Measurements from ENCODE around the gene HECTD2.
"Not testable (repeated sequence)": the region's sequence is repeated elsewhere in the genome, so short reads cannot be mapped to it uniquely, and the experiment has no call there.

The HECTD2 gene

DNA sequence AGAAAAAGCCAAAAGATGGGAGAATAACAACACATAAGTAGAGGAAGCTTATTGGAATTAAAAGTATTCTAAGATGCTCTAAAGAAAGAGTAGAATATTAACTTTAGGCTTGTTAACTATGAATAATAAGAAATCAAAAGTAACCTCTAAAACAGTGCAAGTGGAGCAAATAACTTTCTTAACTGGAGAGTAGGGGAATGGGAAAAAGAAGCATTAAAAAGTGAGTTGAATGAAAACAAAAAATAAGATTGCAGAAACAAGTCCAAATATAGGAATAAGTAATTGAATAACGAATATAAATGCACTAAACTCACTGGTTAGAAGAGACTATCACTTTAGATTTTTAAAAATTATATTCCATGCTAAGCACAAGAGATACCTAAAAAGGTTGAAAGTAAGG is 63.9 kb downstream of the HECTD2 start:
- no peak for DNase-seq (ENCODE audit: low read depth)

DNA sequence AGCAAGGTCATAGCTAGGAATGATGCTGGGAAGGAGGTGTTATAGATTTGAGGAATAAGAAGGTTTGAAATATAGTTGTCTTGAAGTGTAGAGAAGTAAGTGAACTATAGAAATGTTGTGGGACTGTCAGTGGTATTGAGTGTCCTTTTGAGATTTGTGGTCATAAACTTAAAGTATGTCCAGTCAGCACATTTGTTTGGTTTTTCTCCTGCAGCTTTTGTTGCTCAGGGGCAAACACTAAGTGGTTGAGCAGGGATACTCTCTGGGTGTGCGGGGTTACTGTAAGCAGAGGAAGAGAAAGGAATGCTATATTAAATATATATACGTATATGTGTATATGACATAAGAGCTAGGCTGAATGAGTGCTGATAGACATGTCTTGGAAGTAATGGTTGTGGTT is 67.1 kb downstream of the HECTD2 start:
- DNase-seq (ENCODE audit: low read depth), result no peak

DNA sequence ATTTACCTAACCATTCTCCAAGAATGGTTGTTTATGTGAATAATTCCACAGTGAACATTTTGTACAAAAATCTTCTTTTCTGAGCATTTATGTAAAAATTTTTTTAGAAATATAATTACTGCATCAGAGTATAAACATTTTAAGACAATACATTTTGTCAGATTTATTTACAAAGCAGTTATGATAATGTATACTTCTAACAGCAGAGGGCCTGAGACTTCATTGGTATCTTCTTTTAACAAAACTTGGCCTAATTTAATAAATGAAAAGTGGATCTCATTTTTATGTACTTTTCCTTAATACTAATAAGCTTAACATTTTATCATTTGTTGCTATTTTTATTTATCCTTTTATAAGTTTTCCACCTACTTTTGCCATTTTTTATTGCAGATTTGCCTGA is 69.4 kb downstream of the HECTD2 start:
- DNase-seq (ENCODE audit: low read depth), result no peak

DNA sequence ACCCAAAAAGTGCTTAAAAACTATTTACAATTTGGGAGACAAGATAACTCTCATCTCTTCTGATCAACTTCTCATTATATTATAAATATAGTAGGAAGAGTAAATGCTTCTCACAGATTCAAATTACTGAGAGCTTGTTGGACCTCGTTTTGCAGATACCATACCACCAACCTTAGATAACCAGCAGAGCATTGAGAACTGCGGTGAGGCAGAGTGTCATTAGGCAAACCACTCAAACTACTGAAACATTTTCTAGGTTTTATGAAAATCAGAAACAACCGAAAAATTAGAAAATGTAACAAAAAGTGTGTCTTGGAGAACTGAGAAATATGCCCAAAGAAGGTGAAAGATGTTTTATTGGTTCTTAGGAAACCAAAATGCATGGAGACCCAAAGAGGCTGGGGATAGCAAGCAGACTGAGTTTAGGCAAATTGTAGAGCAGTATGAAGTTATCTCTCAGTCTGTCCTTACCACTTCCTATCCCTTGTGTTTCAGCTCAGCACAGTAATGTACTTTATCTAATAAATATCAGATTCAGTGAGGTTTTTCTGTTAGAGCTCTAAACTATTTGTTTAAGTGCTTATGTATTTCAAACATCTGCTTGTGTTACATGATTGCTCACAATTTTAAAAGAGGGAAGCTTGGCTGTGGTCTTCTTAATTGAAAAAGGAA is 77.9 kb downstream of the HECTD2 start:
- no peak for DNase-seq (ENCODE audit: low read depth)

DNA sequence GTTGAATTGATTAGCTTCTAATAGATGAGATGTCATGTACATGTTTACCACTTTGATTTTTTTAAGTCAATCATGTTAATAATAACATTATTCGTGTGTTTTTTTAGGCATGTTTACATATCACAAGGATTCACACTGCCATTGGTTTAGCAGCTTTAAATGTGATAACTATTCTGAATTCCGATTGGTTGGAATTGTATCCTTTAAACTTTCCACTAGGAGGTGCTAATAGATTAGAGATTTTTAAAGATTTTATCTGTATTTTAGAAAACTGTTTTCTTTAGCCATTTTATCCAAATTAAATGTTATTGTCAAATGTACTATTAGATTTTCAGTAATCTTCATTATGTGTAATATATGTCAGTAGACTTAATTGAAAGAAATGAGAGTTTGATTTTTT is 83.2 kb downstream of the HECTD2 start:
- peak; percentile 17 for DNase-seq (ENCODE audit: low read depth)

DNA sequence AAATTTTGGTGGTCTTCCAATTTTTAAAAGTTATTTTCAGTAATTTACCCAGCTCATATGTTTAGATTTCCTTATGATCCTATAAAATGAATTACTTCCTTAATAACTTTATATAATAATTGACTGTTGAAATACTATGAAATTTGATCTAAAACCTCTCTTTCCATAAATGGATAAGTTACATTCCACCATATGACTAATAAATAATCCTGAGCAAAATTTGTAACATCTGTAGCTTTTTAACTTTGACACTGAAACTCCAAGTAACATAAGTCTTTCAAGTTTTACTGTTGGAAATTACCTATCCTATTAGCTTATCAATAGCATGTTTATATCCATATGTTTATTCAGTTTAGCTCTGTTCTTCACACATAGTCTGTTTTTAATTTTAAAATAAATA is 85.3 kb downstream of the HECTD2 start:
- no peak for DNase-seq (ENCODE audit: low read depth)

DNA sequence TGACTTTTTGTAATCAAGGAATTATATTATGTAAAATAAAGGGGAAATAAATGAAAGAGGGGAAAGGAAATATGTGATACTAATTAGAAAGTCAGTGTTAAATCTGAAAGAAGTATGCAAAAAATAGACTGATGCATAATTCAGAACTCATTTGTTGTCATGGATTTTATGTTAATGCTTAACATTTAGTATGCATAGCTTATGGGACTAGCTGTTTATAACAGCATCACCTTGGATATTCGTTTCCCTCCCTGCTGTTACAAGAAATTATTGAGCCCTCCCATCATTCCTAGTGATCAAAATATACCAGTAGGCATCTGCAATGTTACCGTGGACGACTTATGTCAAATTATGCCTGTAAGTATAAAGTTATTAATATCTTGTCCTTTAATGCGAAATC is 85.9 kb downstream of the HECTD2 start:
- DNase-seq (ENCODE audit: low read depth), result no peak

DNA sequence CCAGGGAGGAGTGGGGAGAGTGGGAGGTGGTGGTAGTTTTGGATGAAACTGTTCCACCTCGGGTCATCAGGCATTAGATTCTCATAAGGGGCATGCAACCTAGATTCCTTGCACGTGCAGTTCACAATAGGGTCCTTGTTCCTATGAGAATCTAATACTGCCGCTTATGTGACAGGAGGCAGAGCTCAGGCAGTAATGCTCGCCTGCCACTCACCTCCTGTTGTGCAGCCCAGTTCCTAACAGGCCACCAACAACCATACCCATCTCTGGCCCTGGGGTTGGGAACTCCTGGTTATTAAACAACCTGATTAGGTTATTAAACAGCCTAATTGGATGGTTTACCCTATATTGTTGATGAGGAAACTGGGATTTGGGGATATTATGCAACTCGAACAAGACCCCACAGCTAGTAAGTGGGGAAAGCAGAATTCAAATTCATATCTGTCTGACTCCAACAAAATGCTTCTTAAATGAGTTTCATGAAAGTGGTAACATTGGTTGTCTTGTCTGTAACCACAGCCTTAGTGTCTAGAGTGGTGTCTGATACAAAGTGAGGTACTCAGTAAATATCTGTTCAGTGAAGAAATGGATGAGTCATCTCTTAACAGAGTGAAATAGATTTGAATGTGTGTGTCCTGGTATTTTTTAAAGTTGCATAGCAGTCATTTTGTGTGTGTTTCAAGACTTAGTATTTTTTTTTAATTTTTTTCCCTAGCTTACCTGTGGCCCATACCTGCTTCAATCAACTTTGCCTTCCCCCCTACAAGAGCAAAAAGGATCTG is 101.6 kb downstream of the HECTD2 start:
- DNase-seq (ENCODE audit: low read depth), result peak; percentile 39

DNA sequence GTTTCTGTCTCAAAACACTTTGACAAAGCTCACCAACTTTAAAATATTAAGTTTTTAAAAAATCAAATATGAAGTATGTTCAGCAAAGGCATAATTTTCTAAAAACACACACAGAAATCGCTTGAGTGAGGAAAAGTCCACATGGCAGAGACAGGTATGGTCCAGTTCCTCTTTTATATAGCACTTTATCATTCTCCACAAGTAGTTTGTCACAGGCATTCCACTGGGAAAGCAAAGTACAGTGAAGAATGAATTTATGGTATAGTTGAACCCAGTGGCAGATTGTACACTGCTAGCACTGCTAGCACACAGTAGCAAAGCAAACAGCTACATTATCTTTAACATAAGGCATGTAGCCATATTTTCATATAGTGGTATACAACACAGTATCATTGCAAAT is 102.3 kb downstream of the HECTD2 start:
- no peak for DNase-seq (ENCODE audit: low read depth)

DNA sequence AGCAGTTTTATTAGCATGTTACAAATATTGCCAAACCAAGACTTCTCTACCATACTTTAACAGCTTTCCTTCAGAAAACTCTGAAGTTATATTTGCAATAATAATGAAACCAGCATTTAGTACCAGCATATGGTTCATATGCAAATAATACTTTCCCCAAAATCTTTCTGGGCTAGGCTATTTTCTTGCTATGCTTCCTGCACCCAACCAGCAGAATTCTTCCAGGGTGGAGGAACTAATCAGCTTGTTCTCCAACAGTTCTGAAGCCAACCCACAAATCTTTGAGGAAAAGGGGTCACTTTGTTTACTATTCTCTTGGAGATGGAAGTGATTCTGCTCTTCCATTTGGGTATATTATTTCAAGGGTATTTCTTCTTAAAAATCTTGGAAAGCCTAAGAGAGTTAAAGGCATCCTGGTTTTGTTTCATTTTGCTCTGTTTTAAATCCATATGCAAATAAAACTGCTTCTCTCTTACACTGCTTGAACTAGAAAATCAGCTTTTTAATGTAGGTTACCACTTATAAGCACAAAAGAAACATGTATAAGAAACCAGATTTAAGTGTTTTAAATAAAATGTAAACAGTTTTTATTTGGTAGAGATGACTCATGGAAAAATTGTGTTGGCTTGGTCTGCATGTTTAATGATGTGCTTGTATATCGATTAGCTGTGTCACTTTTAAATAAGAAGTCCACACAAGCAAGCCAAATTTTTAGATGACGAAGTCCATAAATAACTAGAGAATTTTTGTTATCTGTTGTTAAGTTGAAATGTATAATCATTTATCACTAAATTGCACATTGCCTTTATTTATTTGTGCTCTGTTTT is 103.7 kb downstream of the HECTD2 start:
- DNase-seq (ENCODE audit: low read depth), result no peak

DNA sequence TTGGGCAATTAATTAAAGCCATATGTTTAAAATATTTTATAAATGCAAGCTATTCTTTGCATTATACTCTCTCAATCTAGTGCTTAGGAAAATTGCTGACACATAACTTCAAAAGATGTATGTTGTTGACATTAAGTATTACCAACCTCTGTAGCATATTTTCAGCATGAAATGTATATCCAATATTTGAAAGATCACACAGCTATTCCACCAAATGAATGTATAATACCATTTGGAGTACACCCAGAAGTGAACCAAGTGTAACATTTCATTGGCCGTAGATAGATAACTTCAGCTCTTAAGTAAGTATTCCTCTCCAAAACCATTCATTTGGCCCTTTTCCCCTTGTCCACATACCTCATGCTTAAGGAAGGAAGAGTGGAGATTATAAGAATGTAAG is 104.6 kb downstream of the HECTD2 start:
- no peak for DNase-seq (ENCODE audit: low read depth)

DNA sequence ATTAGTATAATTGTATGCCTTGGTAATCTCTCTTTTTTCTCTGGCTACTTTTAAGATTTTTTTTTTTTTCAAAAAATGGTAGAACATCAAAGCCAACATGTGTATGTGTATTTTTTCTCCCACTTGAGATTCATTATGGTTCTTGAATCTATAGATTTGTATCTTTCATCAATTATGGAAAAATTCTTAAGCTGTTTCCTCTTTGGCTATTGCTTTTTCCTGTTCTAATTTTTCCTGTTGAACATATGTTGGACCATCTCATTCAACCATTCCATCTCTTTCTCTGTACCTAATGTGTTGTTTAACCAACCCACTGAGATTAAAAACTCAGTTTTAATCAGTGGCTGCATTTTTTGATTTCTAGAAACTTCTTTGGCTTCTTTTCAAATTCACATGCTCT is 107.2 kb downstream of the HECTD2 start:
- DNase-seq (ENCODE audit: low read depth), result no peak

DNA sequence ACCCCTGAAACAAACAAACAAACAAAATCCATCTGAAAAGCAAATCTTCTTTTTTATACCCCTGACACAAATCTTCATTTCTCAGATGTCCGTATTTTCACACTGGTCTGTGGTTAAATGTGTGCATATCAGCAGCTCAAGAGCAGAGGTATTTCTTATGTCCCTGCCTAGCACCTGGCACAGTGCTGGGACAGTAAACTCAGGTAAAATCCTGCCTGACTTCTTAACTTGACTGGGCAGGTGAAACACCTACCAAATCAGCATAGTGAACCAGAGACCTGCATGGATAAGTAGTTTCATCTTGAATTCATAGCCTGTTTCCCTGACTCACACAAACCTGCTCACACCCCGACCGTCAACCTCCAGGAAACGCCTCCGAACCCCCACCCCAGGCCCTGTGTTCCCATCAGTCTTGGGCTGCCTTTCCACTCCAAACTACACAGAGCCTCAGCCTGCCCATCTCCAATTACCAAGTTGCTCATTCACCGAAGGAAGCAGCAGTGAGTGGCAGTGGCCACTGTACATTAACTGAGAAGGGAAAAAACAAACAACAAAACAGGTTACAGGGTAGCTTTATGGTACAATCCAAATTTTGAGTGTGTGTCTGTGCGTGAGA is 109.9 kb downstream of the HECTD2 start:
- DNase-seq (ENCODE audit: low read depth), result no peak

DNA sequence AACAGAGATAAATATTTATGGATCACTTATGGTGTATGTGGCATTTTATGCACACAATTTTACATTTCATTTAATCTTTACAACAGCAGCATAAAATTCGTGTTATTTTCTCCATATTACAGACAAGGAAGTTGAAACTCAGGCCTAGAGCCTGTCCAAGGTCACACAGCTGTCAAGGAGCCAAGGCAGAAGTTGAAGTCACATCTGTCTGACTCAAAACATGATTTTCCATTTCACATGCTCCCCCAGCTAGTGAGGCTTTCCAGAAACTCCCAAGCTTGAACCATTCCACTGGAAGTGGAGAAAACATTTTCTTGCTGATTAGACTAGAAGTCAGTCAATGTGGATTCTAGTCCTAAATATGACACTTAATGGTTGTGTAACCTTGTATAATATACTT is 110.5 kb downstream of the HECTD2 start:
- DNase-seq (ENCODE audit: low read depth), result no peak

DNA sequence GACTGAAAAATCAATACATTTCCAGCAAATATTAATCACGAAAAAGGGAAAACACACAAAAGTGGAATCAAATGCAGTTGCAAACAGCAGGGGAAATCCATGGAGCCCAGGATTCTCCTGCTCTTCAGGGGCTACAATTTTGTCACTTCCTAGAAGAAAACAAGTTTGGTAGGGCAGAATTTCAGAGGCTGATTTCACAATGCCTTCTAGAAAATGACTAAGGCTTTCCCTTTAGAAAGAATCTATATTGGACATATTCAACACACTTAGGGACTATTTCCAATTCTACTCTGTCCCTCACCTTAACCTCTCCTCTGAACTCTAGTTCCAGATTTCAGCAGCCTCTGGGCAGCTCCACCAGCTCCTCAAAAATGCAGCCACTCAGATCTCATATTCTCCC is 111.3 kb downstream of the HECTD2 start:
- DNase-seq (ENCODE audit: low read depth), result no peak

DNA sequence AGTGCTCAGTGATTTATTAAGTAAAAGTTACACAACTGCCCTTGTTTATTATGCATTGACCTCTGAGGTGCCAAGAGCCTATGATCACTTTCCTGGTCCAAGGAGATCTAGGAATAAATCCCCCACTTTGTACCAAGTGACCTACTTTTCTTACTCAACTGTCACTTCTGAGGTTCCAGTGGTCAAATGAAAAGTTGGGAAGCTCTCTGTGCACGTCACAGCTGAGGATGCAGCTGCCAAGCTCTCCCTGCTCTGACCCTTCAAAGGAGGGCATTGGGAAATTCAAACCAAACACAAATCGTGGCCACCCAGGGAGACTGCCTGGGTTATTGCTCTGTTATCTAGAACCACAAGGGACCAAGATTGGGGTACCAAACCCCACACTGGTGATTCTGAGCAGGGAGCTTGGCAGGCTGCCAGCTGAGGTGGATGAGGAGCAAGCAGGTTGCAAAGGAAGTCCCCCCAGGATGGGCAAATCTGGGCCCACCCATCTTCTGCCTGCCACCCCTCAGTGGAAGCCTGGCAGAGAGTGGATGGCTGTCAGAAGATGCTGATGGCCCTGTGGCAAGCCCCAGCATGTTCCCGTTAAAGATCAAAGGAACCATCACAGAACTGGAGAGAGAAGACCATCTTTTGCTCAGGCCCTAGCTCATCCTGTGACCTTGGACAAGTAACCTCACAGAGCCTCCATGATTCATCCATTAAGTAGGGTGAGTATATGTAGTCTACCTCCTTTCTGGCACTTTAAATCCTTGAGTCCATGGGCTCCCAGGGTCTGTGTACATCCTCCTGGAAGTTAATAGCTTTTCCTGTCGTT is 116.0 kb downstream of the HECTD2 start:
- DNase-seq (ENCODE audit: low read depth), result no peak

DNA sequence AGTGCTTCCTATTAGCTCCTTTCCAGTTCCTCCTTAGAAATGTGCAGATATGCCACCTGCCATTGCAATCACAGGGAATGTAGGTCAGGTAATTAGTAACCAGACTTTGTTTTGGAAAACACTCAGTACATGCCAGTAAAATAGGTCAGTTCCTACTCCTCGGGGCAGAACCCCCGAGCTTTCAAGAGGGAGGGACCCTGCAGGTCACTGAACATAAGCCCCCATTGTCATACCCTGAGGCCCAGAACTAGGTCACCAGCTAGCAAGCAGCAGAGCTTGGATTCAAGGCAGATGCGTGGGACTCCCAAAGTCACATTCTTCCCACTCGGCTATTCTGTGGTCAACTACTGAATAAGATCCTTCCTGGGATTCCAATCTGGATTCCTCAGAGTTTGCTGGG is 117.9 kb downstream of the HECTD2 start:
- DNase-seq (ENCODE audit: low read depth), result no peak

DNA sequence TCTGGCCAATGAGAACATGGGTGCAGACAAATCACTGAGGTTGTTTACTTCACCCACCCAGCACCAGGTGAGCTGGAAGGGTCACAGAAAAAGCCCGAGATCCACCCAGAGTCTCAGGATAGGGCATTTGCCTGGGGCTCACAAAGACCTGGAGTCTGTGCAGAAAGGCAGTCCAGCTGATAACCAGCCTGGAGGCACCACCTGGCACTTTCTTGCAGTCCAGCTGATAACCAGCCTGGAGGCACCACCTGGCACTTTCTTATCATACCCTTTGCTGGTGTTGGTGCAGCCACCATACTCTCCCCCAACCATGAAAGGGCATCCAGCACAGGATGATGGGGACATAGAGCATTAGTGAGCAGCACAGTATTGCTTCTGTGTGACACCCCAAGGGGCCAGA is 118.6 kb downstream of the HECTD2 start:
- no peak for DNase-seq (ENCODE audit: low read depth)

DNA sequence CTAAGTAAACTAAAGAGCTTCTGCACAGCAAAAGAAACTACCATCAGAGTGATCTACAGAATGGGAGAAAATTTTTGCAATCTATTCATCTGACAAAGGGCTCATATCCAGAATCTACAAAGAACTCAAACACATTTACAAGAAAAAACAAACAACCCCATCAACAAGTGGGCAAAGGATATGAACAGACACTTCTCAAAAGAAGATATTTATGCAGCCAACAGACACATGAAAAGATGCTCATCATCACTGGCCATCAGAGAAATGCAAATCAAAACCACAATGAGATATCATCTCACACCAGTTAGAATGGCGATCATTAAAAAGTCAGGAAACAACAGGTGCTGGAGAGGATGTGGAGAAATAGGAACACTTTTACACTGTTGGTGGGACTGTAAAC is 124.6 kb downstream of the HECTD2 start:
- not testable (repeated sequence) for DNase-seq (ENCODE audit: low read depth)

DNA sequence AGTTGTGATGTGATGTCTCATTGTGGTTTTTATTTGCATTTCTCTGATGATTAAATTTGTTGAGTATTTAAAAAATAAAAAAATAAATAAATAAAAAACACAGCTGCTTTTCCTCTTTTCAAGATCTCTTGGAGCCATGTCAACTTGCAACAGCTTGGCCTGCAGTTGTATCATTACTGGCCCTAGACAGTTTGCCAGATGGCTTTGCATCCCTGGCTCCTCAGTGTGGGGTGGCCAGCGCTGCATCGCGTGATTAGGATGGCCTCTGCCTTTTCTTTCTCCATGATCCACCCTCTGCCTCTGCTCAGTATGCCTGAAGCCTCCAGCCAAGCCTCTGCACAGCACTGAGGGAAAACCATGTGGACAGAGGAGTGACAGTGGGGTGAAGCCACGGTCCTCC is 126.0 kb downstream of the HECTD2 start:
- peak; percentile 92 for DNase-seq (ENCODE audit: low read depth)

DNA sequence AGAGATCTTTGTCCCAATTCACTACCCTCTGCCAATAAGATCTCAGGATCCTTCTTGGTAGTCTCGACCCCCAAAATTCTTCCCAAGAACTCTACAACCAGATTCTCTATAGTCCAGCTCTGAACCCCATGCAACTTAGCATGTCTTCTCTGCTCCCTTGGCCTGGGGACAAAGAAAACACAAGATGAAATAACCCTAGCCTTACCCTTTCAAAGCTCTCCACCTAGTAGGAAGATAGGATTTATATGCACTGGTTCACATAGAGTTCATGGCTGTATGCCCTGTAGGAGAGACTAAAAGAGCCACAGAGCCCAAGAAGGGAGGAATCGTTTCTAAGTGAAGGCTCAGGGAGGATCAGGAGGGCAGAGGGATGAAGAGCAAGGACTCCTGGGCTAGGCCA is 126.6 kb downstream of the HECTD2 start:
- DNase-seq (ENCODE audit: low read depth), result no peak
